Uterus (tissue), 4 donors: ENCODE measurements around the gene STX5. TPM values are rescaled to one million over a fixed set of nuclear protein-coding genes. Genes with fewer than 3 reads are reported as not detected.
"Not testable (repeated sequence)": the region's sequence is repeated elsewhere in the genome, so short reads cannot be mapped to it uniquely, and the experiment has no call there.

Source experiments
- DNase-seq, 2 donors: peaks; one replicate each; pipeline ENCODE4 v3.0.0-alpha.2; 2019 to 2020
- H3K27ac ChIP-seq, 2 donors: fragments of 200-600 bp; sonication (generic); 1 replicate in 1 of 2; 2 replicates in 1 of 2; pipeline ENCODE4 v1.5.1; 2016 to 2018
- H3K27me3 ChIP-seq, 2 donors: fragments of 200-600 bp; sonication (generic); one replicate each; pipeline ENCODE4 v1.5.1; 2018 to 2019; ENCODE audit warnings: control low read depth in 1 of 2
- H3K36me3 ChIP-seq, 2 donors: fragments of 200-600 bp; sonication (generic); one replicate each; pipeline ENCODE4 v1.5.1; 2019; ENCODE audit warnings: control low read depth in 1 of 2
- H3K4me1 ChIP-seq, 2 donors: fragments of 200-600 bp; sonication (generic); one replicate each; pipeline ENCODE4 v1.5.1; 2018 to 2019; ENCODE audit warnings: control low read depth in 1 of 2
- H3K4me3 ChIP-seq, 2 donors: fragments of 200-600 bp; sonication (generic); 1 replicate in 1 of 2; 2 replicates in 1 of 2; pipeline ENCODE4 v1.5.1; 2018 to 2019; ENCODE audit warnings: mild to moderate bottlenecking in 1 of 2
- H3K9me3 ChIP-seq, 2 donors: fragments of 200-600 bp; sonication (generic); one replicate each; pipeline ENCODE4 v1.5.1; 2019; ENCODE audit warnings: control low read depth in 1 of 2
- POLR2A ChIP-seq, 2 donors: fragments of 450-650 bp; IDR thresholded peaks; one replicate each; pipeline ENCODE4 v1.6.1; 2016; ENCODE audit warnings: antibody characterized with exemption in 2 of 2, mild to moderate bottlenecking in 1 of 2, moderate library complexity in 1 of 2
- intact Hi-C: fragments of 100-400 bp; cut with DNase I; formaldehyde crosslinking; loops from one replicate; pipeline ENCODE4 v1.15.1; 2023; ENCODE audit warnings: low total_unique reads
- total RNA-seq, 4 donors: library from RNA; depleted of rRNA in 3 of 4; stranded (reverse); fragments of >200 nt in 3 of 4; gene quantifications; one replicate each; pipeline versions ENCODE4 v1.1.0 to v1.2.4, GENCODE V29; 2014 to 2023
- TF ChIP-seq, protein P1 (sequence below), 4 experiments: fragments of 200-600 bp in 2 of 4; fragments of 450-650 bp in 2 of 4; sonication (generic) in 2 of 4; IDR thresholded peaks; one replicate each; pipeline ENCODE4 v1.5.1; 2016 to 2019; ENCODE audit warnings: antibody characterized with exemption in 4 of 4, mild to moderate bottlenecking in 2 of 4, moderate library complexity in 1 of 4
- donor health status: DM: yes; HTN: yes; CAD: no.

Gene STX5
- total RNA-seq, 4 donors from 2014 or later = 36.5 to 73.5 (median 55.2) TPM

DNA sequence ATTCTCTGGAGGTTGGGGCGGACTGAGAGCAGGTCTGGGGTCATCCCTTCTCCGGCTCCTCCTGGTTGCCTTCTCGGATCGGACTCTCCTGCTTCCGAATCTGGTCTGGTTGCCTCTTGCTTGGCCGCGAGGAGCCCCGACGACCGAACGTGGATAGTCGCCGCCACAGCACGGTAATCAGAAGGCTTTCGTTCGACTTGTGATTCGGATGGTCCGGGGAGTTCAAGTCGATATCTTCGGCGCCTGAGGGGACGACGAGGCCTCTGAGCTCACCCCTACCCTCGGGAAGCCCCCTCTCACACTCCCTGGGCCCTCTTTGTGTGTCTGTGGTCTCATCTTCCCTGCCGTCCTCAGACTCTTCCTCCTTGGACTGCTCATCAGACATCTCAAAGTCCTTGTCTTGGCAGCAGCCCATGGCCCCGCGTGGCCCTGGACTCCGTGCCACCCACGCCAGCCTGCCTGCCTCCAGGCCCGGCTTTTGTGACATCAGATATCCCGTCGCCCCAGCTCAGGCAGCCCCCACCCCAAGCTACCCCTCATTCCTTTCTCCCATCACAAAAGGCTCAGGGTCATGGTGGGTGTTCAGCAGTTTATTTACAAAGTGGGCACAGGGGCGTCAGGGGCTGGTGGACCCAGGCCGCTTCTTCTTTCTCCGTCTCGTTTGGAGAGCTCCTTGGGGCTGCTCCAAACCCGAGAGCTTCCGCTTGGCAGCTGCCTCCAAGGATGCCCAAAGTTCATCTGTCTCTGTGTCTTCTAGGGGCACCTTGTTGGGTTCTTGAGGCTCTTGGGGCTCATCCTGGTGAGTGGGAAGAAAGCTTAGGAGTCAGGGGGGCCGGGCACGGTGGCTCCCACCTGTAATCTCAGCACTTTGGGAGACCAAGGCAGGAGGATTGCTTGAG is 734 bp upstream of the STX5 start, which contains the start of gene TEX54:
TSS of gene TEX54 (minus strand) at position 506 of the 899 bp plus-strand sequence.
- Histone ChIP-seq H3K27ac (peak within 1 kb of the TSS; percentile 94 to 98), H3K36me3 (no peaks in the 10 kb centered on the region), H3K27me3 (no peaks in the 10 kb centered on the region), H3K9me3 (no peaks in the 10 kb centered on the region), H3K4me1 (peaks cover 0 to 25% of the 10 kb centered on the region in 2 donors), H3K4me3 (peak within 1 kb of the TSS; percentile 89 to 96)
- TF ChIP-seq POLR2A (IDR thresholded peaks at IDR 0.05) = no peak
- TF ChIP-seq, protein P1, sequence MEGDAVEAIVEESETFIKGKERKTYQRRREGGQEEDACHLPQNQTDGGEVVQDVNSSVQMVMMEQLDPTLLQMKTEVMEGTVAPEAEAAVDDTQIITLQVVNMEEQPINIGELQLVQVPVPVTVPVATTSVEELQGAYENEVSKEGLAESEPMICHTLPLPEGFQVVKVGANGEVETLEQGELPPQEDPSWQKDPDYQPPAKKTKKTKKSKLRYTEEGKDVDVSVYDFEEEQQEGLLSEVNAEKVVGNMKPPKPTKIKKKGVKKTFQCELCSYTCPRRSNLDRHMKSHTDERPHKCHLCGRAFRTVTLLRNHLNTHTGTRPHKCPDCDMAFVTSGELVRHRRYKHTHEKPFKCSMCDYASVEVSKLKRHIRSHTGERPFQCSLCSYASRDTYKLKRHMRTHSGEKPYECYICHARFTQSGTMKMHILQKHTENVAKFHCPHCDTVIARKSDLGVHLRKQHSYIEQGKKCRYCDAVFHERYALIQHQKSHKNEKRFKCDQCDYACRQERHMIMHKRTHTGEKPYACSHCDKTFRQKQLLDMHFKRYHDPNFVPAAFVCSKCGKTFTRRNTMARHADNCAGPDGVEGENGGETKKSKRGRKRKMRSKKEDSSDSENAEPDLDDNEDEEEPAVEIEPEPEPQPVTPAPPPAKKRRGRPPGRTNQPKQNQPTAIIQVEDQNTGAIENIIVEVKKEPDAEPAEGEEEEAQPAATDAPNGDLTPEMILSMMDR (IDR thresholded peaks at IDR 0.05) = no peak
- DNase-seq = peak; percentile 37 to 44
- intact Hi-C loops = no loop called here

DNA sequence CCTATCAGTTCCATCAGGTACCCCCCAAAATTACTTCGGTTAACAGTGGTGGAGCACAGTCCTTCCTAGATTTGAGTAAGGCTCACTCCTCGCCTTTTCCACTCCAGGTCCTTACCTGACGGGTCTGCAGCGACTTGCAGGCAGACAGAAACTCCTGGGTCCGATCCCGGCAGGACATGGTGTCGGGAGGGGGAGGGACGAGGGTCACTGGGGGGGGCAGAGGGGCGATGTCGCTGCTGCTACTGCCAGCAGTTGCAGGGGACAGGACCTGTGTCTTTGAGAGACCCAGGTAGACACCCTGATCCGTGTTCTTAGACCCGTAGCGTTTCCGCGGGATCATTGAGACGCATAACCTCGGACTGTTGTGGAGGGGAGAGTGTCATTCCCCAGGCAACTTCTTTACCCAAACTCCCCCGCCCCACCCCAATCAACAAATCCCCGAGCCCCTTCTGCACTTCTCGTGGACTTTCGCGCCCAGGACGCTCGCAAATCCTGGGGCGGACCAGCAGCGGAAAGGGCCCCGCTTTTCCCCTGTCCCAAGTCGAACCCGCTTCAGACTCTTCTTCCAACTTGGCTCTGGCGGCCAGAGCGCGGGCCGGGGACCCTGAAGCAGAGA is 839 bp downstream of the STX5 start:
- intact Hi-C loops = no loop called here
- Histone ChIP-seq H3K27ac (peak overlapping the region; percentile 94 to 98), H3K4me3 (peak overlapping the region; percentile 89 to 96), H3K9me3 (no peaks in the 10 kb centered on the region), H3K27me3 (no peaks in the 10 kb centered on the region), H3K4me1 (peaks cover 0 to 25% of the 10 kb centered on the region in 2 donors), H3K36me3 (no peaks in the 10 kb centered on the region)
- no peak for DNase-seq
- no peak for TF ChIP-seq POLR2A (IDR thresholded peaks at IDR 0.05)
- TF ChIP-seq, protein P1 (IDR thresholded peaks at IDR 0.05) = peak in 1 of 4 experiments; percentile 43

DNA sequence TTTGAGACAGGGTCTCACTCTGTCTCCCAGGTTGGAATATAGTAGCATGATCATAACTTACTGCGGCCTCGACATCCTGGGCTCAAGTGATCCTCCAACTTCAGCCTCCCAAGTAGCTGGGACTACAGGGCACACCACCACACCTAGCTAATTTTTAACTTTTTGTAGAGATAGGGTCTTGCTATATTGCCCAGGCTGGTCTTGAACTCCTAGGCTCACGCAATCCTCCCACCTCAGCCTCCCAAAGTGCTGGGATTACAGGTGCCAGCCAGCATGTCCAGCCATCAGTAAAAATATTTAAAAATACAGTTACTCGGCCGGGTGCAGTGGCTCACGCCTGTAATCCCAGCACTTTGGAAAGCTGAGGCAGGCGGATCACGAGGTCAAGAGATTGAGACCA is 3.7 kb downstream of the STX5 start:
- peaks cover 0 to 25% of the 10 kb centered on the region in 2 donors for H3K4me1 ChIP-seq
- H3K36me3 ChIP-seq, intact Hi-C loops, H3K27ac ChIP-seq, H3K4me3 ChIP-seq, H3K27me3 ChIP-seq, DNase-seq, H3K9me3 ChIP-seq: not testable (repeated sequence)

DNA sequence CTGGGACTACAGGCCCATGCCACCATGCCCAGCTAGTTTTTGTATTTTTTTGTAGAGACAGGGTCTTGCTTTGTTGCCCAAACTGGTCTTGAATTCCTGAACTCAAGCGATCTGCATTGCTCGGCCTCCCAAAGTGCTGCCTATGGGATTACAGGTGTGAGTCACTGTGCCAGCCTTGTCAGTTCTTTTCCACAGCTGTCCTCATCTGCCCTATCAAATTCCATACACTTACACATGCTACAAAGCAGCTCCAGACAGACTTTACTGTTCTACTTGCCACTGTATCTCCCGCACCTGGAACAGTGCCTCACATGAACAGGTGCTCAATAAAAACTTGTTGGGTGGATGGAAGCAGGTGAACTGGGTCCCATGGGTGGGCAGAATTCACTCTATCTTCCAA is 8.2 kb downstream of the STX5 start:
- no peaks in the 10 kb centered on the region for H3K9me3 ChIP-seq
- H3K36me3 ChIP-seq = no peaks in the 10 kb centered on the region
- H3K27ac ChIP-seq = no peak overlapping the region
- H3K27me3 ChIP-seq = no peaks in the 10 kb centered on the region
- no peak for DNase-seq
- TF ChIP-seq, protein P1 (IDR thresholded peaks at IDR 0.05) = no peak
- no peak for TF ChIP-seq POLR2A (IDR thresholded peaks at IDR 0.05)
- no peaks in the 10 kb centered on the region for H3K4me1 ChIP-seq
- intact Hi-C loops = no loop called here
- no peak overlapping the region for H3K4me3 ChIP-seq

DNA sequence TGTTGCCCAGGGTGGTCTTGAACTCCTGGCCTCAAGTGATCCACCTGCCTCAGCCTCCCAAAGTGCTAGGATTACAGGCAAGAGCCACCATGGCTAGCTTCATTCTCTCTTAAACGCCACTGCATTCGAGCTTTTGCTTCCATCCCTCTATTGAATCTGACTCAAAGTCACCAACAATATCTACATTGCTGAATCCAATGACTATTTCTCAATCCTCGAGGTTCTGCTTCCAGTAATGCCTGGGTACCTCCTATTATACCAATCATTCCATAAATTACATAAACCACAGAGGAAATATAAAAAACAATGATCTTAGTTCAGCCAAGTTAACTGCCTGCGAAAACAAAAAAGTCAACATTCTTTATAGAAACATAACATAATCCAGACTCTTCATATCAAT is 14.7 kb downstream of the STX5 start:
- H3K27me3 ChIP-seq = no peaks in the 10 kb centered on the region

More for the DNA sequence above, 14.7 kb downstream of the STX5 start:
- Histone ChIP-seq H3K4me1 (no peaks in the 10 kb centered on the region), H3K4me3 (no peak overlapping the region), H3K9me3 (no peaks in the 10 kb centered on the region), H3K36me3 (no peaks in the 10 kb centered on the region), H3K27ac (no peak overlapping the region)
- intact Hi-C loops = no loop called here
- no peak for TF ChIP-seq POLR2A (IDR thresholded peaks at IDR 0.05)
- TF ChIP-seq, protein P1 (IDR thresholded peaks at IDR 0.05) = no peak
- no peak for DNase-seq
